Epithelial cell of prostate (primary cell): ENCODE results near the gene POLD2.

Source experiments
- DNase-seq: peaks from one replicate; pipeline ENCODE4 v3.0.0-alpha.2; 2011; ENCODE audit warnings: low read depth, low spot score
- H3K27ac ChIP-seq: fragments of 450-650 bp; 2 replicates; pipeline ENCODE4 v1.5.1; 2017; ENCODE audit warnings: mild to moderate bottlenecking

POLD2 gene

GRCh38 chr7:44153948-44154335 lies 30.6 kb upstream of the POLD2 start:
- no peak for DNase-seq
- no peak overlapping the region for H3K27ac ChIP-seq

- no peak for DNase-seq
- H3K27ac ChIP-seq, result no peak overlapping the region
Observed at GRCh38 chr7:44152971-44153947, 29.9 kb upstream of the POLD2 start.

GRCh38 chr7:44151956-44152355 lies 28.6 kb upstream of the POLD2 start:
- no peak overlapping the region for H3K27ac ChIP-seq
- DNase-seq, result no peak

GRCh38 chr7:44150966-44151941 lies 27.9 kb upstream of the POLD2 start:
- no peak overlapping the region for H3K27ac ChIP-seq
- no peak for DNase-seq

- H3K27ac ChIP-seq, result no peak overlapping the region
- DNase-seq, result no peak
Observed at GRCh38 chr7:44150466-44150832, 27.1 kb upstream of the POLD2 start.

- no peak overlapping the region for H3K27ac ChIP-seq
- no peak for DNase-seq
Observed at GRCh38 chr7:44149571-44150465, 26.5 kb upstream of the POLD2 start.

- H3K27ac ChIP-seq, result no peak overlapping the region
- no peak for DNase-seq
Observed at GRCh38 chr7:44148961-44149536, 25.7 kb upstream of the POLD2 start.

- no peak for DNase-seq
- H3K27ac ChIP-seq, result no peak overlapping the region
Observed at GRCh38 chr7:44148166-44148565, 24.8 kb upstream of the POLD2 start.

GRCh38 chr7:44147026-44147991 lies 24.0 kb upstream of the POLD2 start:
- no peak overlapping the region for H3K27ac ChIP-seq
- no peak for DNase-seq

- no peak for DNase-seq
- H3K27ac ChIP-seq, result no peak overlapping the region
Observed at GRCh38 chr7:44145969-44146911, 22.9 kb upstream of the POLD2 start.

GRCh38 chr7:44145479-44145968 lies 22.2 kb upstream of the POLD2 start:
- no peak for DNase-seq
- no peak overlapping the region for H3K27ac ChIP-seq

GRCh38 chr7:44144968-44145478 lies 21.7 kb upstream of the POLD2 start:
- no peak overlapping the region for H3K27ac ChIP-seq
- DNase-seq, result no peak

GRCh38 chr7:44144426-44144967 lies 21.1 kb upstream of the POLD2 start:
- no peak overlapping the region for H3K27ac ChIP-seq
- no peak for DNase-seq

- H3K27ac ChIP-seq, result no peak overlapping the region
- DNase-seq, result no peak
Observed at GRCh38 chr7:44143646-44144250, 20.4 kb upstream of the POLD2 start.

GRCh38 chr7:44142028-44142427 lies 18.7 kb upstream of the POLD2 start:
- no peak overlapping the region for H3K27ac ChIP-seq
- no peak for DNase-seq

GRCh38 chr7:44141221-44141850 lies 18.0 kb upstream of the POLD2 start, which contains the start of gene MYL7:
MYL7 (minus strand) TSS chr7:44141332; CDS start chr7:44141305, 27 bp downstream.
- H3K27ac ChIP-seq, result no peak within 1 kb of the TSS
- DNase-seq, result no peak
